ENCODE data around the gene ZNF445. TPM values are rescaled to one million over a fixed set of nuclear protein-coding genes. Genes with fewer than 3 reads are reported as not detected.

Gene ZNF445
- total RNA-seq, 4 donors from 2014 or later, result 9.0 to 9.9 (median 9.2) TPM

DNA sequence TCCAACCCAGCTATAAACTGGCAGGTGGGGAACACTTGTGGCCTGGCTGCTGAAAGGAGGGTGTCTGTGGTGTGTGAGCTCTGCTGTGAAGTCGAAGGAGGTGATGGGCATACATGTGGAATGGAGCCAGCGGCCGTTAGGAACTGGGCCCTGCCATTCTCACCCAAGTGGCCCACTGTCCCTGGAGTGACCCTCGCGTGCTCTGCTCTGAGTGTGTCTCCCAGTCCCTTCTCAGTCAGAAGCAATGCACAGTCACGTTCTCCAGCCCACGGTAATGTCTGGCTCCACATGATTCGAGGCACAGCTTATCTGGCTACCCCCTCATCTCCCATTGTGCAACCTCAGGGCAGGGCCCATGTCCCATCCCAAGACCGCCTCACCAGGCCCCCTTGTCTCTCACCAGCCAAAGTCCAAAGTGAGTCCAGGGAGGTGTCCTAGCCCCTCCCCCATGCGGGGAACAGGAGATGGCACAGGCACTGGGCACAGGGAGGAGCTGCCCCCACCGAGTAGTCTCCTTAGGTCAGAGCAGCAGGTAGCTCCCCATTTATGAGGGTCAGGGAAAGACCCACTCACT, 62.9 kb downstream of the ZNF445 start:
- no peaks in the 10 kb centered on the region for H3K9me3 ChIP-seq
- H3K4me3 ChIP-seq (replicated peaks in 1 of 3), result no peak overlapping the region
- H3K27me3 ChIP-seq, result no peaks in the 10 kb centered on the region
- H3K36me3 ChIP-seq, result no peaks in the 10 kb centered on the region
- no peaks in the 10 kb centered on the region for H3K4me1 ChIP-seq
- WGBS, 2 donors, result 86 to 88% methylated on average over 8 to 9 of the region's 11 CpGs
- no peak for DNase-seq
- no peak overlapping the region for H3K27ac ChIP-seq
- TF ChIP-seq POLR2A (IDR thresholded peaks at IDR 0.05), result no peak
- TF ChIP-seq, protein P1, sequence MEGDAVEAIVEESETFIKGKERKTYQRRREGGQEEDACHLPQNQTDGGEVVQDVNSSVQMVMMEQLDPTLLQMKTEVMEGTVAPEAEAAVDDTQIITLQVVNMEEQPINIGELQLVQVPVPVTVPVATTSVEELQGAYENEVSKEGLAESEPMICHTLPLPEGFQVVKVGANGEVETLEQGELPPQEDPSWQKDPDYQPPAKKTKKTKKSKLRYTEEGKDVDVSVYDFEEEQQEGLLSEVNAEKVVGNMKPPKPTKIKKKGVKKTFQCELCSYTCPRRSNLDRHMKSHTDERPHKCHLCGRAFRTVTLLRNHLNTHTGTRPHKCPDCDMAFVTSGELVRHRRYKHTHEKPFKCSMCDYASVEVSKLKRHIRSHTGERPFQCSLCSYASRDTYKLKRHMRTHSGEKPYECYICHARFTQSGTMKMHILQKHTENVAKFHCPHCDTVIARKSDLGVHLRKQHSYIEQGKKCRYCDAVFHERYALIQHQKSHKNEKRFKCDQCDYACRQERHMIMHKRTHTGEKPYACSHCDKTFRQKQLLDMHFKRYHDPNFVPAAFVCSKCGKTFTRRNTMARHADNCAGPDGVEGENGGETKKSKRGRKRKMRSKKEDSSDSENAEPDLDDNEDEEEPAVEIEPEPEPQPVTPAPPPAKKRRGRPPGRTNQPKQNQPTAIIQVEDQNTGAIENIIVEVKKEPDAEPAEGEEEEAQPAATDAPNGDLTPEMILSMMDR (IDR thresholded peaks at IDR 0.05), result no peak
- intact Hi-C loops (cut with DNase I), result no loop called here

DNA sequence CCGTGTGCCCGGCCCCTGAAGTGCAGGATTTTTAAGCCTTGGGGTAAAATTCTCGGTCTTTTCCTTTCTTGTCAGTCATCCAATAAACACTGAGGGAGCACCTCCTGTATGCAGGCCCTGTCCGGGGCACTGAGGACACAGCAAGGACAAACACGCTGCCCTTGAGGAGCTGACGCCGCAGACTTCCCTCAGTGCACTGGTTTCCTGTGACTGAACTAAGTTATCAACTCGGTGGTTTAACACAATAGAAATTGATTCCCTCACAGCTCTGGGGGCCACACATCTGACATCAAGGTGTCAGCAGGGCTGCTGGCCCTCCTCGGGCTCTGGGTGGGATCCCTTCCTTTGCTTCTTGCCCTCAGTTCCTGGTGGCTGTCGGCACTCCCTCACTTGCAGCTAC, 65.1 kb downstream of the ZNF445 start:
- TF ChIP-seq, protein P1 (IDR thresholded peaks at IDR 0.05), result no peak
- TF ChIP-seq POLR2A (IDR thresholded peaks at IDR 0.05), result no peak
- intact Hi-C loops (cut with DNase I), result no loop called here
- DNase-seq, result no peak
- H3K4me3 ChIP-seq (replicated peaks in 1 of 3), result no peak overlapping the region
- no peaks in the 10 kb centered on the region for H3K27me3 ChIP-seq
- H3K36me3 ChIP-seq, result no peaks in the 10 kb centered on the region
- no peak overlapping the region for H3K27ac ChIP-seq
- H3K4me1 ChIP-seq, result no peaks in the 10 kb centered on the region
- H3K9me3 ChIP-seq, result no peaks in the 10 kb centered on the region
- WGBS, 2 donors, result 81 to 86% methylated on average over 10 of the region's 10 CpGs

DNA sequence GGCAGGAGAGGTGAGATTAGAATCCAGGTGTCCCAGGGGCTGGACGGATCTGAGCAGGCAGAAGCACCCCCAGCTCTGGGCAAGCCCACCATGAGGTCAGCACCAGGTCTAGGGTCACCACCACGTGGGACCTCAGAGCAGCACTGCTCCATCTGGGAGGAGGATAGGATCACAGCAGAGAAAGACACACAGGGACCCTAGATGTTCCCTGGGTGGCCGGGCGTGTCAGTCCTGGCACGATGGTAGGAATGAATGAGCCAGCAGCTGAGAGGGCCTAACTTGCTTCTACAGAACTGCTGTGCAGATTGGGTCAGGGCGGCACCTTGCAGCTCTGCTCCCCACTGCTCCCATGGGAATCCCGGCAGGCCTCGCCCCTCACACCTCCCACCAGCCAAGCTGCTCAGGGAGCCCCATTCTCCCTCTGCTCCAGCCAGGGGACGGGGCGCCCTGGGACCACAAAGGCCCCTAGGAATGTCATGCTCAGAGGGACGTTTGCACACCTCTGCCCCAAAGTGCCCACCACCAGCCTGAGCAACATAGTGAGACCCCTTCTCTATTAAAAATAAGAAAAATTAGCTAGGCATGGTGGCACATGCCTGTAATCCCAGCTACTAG, 66.3 kb downstream of the ZNF445 start:
- WGBS, 2 donors, result 70 to 94% methylated on average over 7 to 9 of the region's 11 CpGs
- DNase-seq, result no peak
- intact Hi-C loops (cut with DNase I), result no loop called here
- Histone ChIP-seq H3K4me1 (no peaks in the 10 kb centered on the region), H3K27ac (no peak overlapping the region), H3K36me3 (no peaks in the 10 kb centered on the region), H3K4me3 (replicated peaks in 1 of 3) (no peak overlapping the region), H3K9me3 (no peaks in the 10 kb centered on the region), H3K27me3 (no peaks in the 10 kb centered on the region)
- TF ChIP-seq POLR2A (IDR thresholded peaks at IDR 0.05), result no peak
- TF ChIP-seq, protein P1 (IDR thresholded peaks at IDR 0.05), result no peak

DNA sequence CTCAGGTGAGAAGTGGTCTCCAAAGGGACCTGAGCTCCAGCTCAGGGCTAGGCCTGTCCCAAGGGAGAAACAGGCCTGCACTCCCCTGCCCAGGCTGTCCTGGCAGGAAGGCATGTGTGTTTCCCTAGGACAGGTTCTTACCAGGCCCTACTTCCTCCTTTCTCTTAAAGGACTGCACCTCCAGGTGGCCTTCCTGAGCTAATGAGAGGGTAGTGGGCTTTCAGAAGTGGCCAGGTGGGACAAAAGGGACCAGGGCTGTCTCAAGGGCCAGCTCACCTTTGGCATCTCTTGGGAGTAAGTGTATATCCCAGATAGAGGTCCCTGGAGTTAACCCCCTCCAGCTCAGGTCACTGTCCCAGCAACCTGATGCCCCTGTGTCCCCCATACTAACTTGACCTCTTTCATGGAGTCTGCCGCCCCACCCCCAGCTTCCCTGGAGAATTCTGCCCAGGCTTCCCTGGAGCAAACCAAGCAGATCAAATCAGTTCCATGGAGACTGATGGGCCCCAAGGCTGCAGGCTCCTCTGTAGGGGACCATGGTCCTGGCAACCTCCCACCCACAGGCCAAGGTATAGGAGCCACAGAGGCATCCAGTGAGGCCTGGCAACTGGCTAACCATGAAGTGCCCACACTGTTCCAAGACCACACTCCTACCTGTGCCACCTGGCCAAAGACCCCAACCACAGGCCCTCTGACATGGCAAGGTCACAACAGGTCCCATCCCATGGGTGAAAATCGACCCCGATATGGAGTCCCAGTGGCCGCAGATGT, 67.6 kb downstream of the ZNF445 start:
- Histone ChIP-seq H3K4me3 (replicated peaks in 1 of 3) (no peak overlapping the region), H3K27ac (no peak overlapping the region), H3K36me3 (no peaks in the 10 kb centered on the region), H3K4me1 (no peaks in the 10 kb centered on the region), H3K27me3 (no peaks in the 10 kb centered on the region), H3K9me3 (no peaks in the 10 kb centered on the region)
- 83 to 100% methylated on average over 1 to 3 of the region's 4 CpGs for WGBS, 2 donors
- TF ChIP-seq, protein P1 (IDR thresholded peaks at IDR 0.05), result no peak
- TF ChIP-seq POLR2A (IDR thresholded peaks at IDR 0.05), result no peak
- DNase-seq, result no peak
- intact Hi-C loops (cut with DNase I), result no loop called here

DNA sequence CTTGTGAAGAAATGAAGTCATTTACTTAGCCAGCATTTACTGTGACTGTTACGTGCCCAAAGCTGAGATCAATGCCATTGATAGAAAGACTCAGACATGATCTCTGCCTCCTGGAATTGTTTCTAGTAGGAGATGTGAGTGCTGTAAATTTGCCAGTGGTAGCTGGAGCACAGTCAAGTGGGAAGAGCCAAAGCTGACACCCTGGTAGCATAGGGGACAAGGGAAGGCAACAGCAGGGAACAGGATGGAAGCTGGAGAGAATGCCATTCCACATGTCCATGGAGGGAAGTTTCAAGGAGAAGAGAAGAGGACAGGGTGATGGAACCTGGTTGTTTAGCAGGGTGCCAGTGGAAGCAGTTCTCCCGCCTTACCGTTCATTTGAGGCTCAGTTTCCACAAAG, 74.9 kb downstream of the ZNF445 start:
- H3K4me3 ChIP-seq (replicated peaks in 1 of 3), result no peak overlapping the region
- DNase-seq, result no peak
- no peaks in the 10 kb centered on the region for H3K4me1 ChIP-seq
- H3K9me3 ChIP-seq, result no peaks in the 10 kb centered on the region
- H3K36me3 ChIP-seq, result peaks cover 3 to 5% of the 10 kb centered on the region in 2 donors
- H3K27ac ChIP-seq, result no peak overlapping the region
- intact Hi-C loops (cut with DNase I), result no loop called here
- WGBS, 2 donors, result 97 to 98% methylated on average over 3 of the region's 3 CpGs
- TF ChIP-seq, protein P1 (IDR thresholded peaks at IDR 0.05), result no peak
- no peak for TF ChIP-seq POLR2A (IDR thresholded peaks at IDR 0.05)
- H3K27me3 ChIP-seq, result no peaks in the 10 kb centered on the region

Data from thyroid gland (tissue), 4 donors.